ENCODE measurements around the gene RPL13.

GRCh38 chr16:89531821-89532526 lies 28.5 kb upstream of the RPL13 start:
- TF ChIP-seq ATF2 (IDR thresholded peaks at IDR 0.05; ENCODE audit: low read length) (no peak), CTCF (IDR thresholded peaks at IDR 0.05; ENCODE audit: control extremely low read depth in 1 of 3, insufficient read depth in 1 of 3, low read depth in 1 of 3, low read length in 3 of 3) (no peak), HDAC6 (IDR thresholded peaks at IDR 0.05; ENCODE audit: low read depth, low read length) (no peak), POLR2A (IDR thresholded peaks at IDR 0.05; ENCODE audit: control extremely low read depth in 1 of 2, low read depth in 2 of 2, low read length in 2 of 2) (no peak), SUZ12 (IDR thresholded peaks at IDR 0.05; ENCODE audit: low read length) (no peak), MAFK (IDR thresholded peaks at IDR 0.05; ENCODE audit: low read depth, low read length) (no peak), EZH2 (IDR thresholded peaks at IDR 0.05; ENCODE audit: low read depth, low read length, severe bottlenecking) (no peak), SP4 (IDR thresholded peaks at IDR 0.05; ENCODE audit: low read length) (no peak), ATF3 (IDR thresholded peaks at IDR 0.05; ENCODE audit: insufficient read depth, low read depth, low read length) (no peak), USF2 (IDR thresholded peaks at IDR 0.05; ENCODE audit: low read length) (no peak), RBBP5 (IDR thresholded peaks at IDR 0.05; ENCODE audit: borderline replicate concordance, low read depth, low read length) (no peak), SIN3A (conservative IDR thresholded peaks at IDR 0.05 in 1 of 2, IDR thresholded peaks at IDR 0.05 in 1 of 2; ENCODE audit: low read depth in 1 of 2, low read length in 2 of 2) (no peak), KDM5A (IDR thresholded peaks at IDR 0.05; ENCODE audit: low read length) (no peak), SRF (IDR thresholded peaks at IDR 0.05; ENCODE audit: low read depth, low read length) (no peak)

Measured in H1 (cell line).